DLD1 (cell line): ENCODE measurements around the gene SELENOV.

ENCODE experiments used
- in situ Hi-C: cut with HindIII; loops from 2 replicates; pipeline ENCODE4 v1.10.0; 2017; ENCODE audit warnings: low sequenced_read_pairs

Gene SELENOV

GRCh38 chr19:39518458-39518857, 3.5 kb downstream of the SELENOV start:
- in situ Hi-C loops, result no loop called here

GRCh38 chr19:39518975-39519374, 4.0 kb downstream of the SELENOV start:
- in situ Hi-C loops, result no loop called here

- in situ Hi-C loops, result no loop called here
Observed at GRCh38 chr19:39520541-39521484, 5.9 kb downstream of the SELENOV start.

GRCh38 chr19:39524495-39524894, 9.6 kb downstream of the SELENOV start:
- in situ Hi-C loops, result no loop called here

GRCh38 chr19:39525205-39525604, 10.3 kb downstream of the SELENOV start:
- in situ Hi-C loops, result no loop called here

- in situ Hi-C loops, result no loop called here
Observed at GRCh38 chr19:39531834-39532232, 16.9 kb downstream of the SELENOV start.

- in situ Hi-C loops, result no loop called here
Observed at GRCh38 chr19:39532233-39533002, 17.5 kb downstream of the SELENOV start, which contains the start of gene EID2B. Gene EID2B, minus strand, starts transcription at chr19:39532852. Its CDS starts 50 bp downstream, at chr19:39532802.

GRCh38 chr19:39533003-39533512, 18.1 kb downstream of the SELENOV start:
- in situ Hi-C loops, result no loop called here

- in situ Hi-C loops, result no loop called here
Observed at GRCh38 chr19:39533791-39534190, 18.9 kb downstream of the SELENOV start.

- in situ Hi-C loops, result no loop called here
Observed at GRCh38 chr19:39539165-39539517, 24.2 kb downstream of the SELENOV start.

- in situ Hi-C loops, result no loop called here
Observed at GRCh38 chr19:39539518-39540332, 24.8 kb downstream of the SELENOV start, which contains the start of gene EID2. Gene EID2, minus strand, starts transcription at chr19:39540161. Its CDS starts 82 bp downstream, at chr19:39540079.

- in situ Hi-C loops, result no loop called here
Observed at GRCh38 chr19:39540333-39540673, 25.4 kb downstream of the SELENOV start.

GRCh38 chr19:39542206-39542605, 27.3 kb downstream of the SELENOV start:
- in situ Hi-C loops, result no loop called here

GRCh38 chr19:39543477-39543857, 28.5 kb downstream of the SELENOV start:
- in situ Hi-C loops, result no loop called here

- in situ Hi-C loops, result no loop called here
Observed at GRCh38 chr19:39544226-39544903, 29.4 kb downstream of the SELENOV start.

GRCh38 chr19:39544911-39545310, 30.0 kb downstream of the SELENOV start:
- in situ Hi-C loops, result no loop called here

GRCh38 chr19:39546599-39546998, 31.7 kb downstream of the SELENOV start:
- in situ Hi-C loops, result no loop called here

- in situ Hi-C loops, result no loop called here
Observed at GRCh38 chr19:39550197-39550596, 35.3 kb downstream of the SELENOV start.

- in situ Hi-C loops, result no loop called here
Observed at GRCh38 chr19:39553082-39553652, 38.2 kb downstream of the SELENOV start.
